Activated CD4-positive, alpha-beta T cell treated with anti-CD3 and anti-CD28 coated beads, Interleukin-2, amount 50 U/mL, for 24 hours (primary cell): ENCODE data around the gene FADS2.

Experiments used
- DNase-seq, 2 donors: peaks; one replicate each; pipeline ENCODE4 v3.0.0-alpha.2; 2020; ENCODE audit warnings: low read depth in 1 of 2, low spot score in 1 of 2

Gene FADS2

DNA sequence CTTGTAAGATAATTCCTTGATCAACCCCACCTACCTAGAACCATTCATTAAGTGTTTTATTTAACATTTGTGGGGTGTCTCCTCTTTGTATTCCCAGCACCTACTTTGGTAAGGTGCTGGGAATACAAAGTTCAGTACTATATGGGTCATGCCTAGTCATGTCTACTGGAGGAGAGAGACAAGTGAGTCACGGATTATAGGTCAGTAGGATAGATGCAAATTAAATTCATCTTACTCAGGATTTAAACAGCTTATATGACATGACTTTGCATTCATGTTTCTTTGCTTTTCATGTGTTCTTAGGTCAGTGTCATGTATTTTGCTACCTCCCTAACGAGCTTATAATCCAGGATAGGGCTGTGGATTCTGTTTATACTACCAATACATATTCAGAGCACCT is 7.9 kb upstream of the FADS2 start:
- no peak for DNase-seq

DNA sequence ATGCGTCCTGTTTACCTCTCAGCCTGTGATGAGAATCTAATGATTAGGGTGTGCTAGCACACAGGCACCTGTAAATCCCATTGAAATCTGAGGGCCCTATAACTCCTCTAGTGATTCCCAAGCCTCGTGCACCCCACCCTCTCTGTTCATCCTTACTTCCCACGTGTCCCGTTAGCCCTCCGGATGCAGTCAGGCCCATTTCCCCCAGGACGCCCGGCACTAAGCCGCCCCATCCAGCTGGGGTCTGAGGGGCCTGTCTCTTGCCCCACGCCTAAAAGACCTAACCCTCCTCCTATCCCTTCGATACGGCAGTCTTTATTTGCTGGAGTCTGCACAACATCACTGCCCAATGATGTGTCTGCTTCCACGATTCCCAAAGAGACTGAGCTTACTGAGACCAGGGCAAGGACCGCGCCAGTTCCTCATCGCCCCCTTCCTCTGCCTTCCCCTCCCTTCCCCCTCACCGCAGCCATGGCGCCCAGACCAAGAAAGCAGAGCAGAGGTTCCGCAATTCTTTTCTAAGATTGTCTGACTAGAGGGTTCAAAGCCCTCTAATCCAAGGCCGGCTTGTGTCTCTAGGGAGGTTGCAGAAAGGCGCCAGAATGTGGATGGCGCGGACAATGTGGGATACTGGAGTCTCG is 1.1 kb upstream of the FADS2 start:
- no peak for DNase-seq

DNA sequence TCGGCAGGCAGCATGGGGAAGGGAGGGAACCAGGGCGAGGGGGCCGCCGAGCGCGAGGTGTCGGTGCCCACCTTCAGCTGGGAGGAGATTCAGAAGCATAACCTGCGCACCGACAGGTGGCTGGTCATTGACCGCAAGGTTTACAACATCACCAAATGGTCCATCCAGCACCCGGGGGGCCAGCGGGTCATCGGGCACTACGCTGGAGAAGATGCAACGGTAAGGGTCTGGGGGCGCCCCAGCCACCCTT is 204 bp downstream of the FADS2 start:
- no peak for DNase-seq

DNA sequence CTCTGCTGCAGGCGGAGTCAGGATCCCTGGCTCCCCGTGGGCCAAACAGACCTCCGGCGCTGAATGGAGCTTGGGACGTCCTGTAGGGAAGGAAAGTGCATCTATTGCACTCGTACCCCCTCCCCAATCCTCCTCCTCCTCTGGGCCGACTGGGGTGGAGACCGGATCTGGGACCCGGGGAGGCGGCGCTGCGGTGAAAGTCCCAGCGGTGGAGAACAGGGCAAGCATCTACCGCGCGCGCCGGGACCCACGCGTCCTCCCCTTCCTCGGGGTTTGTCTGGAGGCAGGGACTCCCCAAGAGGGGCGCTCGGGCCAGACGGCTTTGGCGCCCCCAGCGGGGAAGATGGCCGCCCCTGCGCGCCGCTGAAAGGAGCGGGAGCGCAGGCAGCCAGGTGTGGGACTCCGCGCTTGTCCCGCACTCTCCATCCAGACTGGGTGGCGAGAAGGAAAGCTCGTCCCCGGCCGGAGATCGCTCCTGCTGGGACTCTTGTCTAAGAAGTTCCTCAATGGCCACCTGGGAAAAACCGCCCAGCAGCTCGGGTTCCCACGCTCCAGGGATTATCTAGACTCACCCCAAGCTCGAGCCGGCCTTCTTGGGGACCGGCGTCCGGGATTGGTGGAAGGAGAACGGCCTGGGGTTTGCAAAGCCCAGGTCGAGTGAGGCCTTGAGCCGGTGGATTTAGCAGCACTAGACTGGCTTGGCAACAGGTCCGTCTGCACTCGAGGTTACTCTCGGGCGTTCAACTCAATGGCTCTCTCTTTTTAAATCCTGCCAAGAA is 718 bp downstream of the FADS2 start:
- no peak for DNase-seq

DNA sequence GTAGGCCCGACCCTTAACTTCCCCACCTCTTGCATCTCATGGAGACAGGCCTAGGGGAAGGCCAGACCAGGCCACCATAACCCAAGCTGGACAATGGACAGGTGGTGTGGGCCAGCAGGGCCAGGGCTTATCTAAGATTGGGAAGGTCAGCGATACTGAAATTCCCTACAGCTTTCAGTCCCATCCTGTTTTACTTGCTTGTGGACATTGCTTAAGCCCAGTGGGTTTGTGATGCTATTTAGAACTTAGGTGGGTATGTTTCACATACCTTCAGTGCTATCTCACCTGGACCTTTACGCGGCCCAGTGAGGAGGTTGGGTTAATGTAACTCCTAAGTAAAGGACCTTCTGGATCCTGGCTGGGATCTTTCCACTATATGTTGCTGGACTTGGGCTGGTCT is 1.7 kb downstream of the FADS2 start:
- no peak for DNase-seq

DNA sequence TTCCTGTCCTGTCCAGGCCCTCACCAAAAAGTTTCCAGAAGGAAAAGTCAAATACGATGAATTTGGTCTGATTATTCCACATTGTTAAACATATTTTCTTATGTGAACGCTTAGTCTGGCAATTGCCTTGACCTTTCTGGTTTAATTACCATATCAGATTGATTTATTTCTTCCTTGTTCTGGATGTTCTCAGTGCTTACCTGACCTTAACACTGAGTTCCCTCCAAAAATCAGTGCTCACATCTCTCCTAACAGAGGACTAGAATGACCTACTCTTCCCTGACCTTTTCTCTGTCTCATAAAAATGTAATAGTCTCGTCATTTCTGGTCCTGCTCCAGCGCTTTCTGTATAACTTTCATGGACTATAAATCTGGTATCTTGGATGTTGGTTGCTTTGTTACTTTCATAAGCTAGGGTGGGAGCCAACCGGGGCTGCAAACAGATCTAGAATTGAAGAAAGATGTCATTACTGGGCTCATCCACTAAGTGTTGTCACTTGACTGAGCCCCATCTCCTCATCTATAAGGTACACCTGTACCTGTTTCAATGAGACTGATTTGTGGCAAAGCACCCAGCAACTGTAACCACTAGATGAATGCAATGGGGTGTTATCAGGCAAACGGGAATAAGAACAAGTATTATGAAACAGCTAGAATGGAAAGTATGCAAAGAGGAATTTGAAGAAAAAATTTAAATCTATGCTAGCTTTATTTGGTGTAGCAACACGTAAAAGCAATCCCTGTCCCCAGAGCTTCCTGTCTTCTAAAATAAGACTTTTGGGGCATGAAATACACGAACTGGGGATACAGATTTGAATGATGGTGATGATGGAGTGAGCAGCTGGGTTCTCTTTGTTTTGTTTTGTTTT is 2.4 kb downstream of the FADS2 start:
- no peak for DNase-seq

DNA sequence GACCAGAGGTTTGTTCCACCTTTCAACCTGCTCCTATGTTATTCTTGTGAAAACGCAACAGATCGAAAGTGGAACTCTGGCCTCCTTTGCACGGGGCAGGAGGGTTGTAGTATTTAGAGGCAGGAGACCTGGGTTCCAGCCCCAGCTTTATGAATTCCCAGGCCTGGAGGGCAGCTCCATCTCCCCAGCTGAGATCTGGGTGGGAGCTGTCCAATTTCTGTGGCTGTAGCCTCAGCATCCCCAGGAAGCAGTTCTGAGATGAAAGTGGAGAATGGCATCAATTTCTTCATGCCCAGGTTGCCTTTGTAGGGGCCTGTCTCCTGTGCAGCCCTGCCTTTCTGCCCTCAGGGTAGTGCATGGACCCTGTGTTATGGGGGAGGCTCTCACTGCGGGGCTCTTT is 4.1 kb downstream of the FADS2 start:
- no peak for DNase-seq

DNA sequence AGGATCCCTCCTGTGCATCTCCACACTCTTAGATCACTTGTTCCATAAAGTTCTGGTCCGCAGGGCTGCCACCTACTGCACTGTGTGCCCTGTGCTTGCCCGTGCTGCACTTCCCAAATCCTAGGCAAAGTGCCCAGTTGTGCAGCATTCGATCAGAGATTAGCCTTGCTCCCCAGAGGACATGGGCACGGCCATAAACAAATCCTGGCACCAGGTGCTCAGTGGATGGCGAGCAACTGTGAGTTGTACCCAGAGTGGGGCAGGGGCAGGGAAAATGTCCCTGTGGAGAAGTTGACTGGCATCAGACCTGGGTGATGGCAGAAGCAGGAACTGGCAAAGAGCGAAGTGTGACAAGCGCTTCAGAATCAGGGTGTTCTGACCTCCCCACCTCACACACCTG is 4.7 kb downstream of the FADS2 start:
- DNase-seq: no peak

DNA sequence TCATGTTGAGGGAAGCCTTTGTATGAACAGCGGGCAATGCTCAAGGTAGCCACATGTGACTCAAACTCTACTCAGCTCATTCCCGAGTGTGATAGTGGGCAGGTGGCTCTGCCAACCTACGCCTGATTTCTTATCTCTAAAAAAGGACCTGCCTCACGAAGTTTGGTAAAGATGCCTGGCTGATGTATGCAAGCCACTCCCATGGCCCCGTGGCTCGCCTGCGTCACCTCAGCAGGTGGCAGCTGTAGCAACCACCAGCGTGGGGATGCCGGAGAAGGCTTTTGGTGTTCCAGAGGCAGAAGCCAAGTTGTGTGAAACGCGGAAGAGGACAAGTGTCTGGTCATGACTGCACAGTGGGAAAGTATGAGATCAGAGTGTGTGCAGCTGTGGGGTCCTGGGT is 5.4 kb downstream of the FADS2 start:
- DNase-seq: no peak

DNA sequence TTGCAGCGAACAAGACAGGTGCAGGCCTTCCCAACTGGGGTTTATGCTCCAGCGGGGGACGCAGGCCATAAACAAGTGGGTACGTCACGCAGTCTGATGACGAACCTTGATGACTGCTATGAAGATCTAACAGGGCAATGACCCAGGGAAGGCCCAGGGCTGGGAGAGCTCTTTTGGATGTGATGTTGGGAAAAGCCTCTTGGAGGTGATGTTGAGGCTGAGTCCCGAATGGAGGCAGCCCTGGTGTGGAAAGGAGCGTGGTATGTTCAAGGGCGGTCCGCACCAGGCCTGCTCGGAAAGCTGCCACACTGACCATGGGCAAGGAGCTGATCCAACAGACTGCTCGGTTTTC is 5.8 kb downstream of the FADS2 start:
- DNase-seq: no peak

DNA sequence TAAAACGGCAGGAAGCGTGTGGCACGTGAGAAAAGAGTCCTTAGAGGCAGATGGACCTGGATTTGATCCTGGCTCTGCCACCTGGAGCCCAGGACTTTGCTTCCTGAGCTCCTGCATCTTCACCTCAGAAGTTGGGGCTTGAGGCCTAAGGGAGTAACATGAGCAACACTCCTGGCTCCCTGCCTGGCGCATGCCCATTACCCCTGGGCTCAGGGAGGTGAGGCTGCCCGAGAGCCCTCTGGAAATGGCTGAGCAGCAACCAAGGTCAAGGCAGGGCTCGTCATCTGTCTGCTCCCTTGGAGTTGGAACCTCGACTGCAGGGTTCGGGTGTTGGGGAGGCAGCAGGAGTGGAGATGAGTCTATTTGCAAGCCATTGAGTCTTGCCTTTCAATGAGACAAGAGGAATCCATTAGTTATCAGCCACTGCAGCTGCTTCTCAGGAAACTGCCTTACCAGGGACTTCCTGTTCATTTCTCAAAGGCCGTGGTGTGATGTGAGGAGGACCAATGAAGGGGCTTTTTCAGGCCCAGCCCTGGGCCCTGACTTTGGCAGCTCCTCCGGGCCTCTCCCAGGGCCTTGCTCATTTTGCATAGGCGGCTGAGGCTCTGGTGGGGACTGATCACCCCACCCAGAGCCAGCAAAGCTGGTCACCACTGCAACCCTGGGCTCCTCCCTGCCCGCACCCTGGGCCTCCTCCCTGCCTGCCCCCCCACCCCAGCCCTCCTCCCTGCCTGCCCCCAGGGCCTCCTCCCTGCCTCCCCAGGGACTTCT is 6.4 kb downstream of the FADS2 start:
- DNase-seq: no peak

DNA sequence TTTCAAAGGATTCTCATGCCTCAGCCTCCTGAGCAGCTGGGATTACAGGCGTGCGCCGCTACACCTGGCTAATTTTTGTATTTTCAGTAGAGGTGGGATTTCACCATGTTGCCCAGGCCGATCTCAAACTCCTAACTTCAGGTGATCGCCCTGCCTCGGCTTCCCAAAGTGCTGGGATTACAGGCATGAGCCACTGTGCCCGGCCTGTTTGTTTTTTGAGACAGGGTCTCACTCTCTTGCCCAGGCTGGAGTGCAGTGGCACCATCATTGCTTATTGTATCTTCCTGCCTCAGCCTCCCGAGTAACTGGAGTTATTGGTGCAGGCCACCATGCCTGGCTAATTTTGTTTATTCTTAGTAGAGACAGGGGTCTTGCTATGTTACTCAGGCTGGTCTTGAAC is 8.1 kb downstream of the FADS2 start:
- no peak for DNase-seq

DNA sequence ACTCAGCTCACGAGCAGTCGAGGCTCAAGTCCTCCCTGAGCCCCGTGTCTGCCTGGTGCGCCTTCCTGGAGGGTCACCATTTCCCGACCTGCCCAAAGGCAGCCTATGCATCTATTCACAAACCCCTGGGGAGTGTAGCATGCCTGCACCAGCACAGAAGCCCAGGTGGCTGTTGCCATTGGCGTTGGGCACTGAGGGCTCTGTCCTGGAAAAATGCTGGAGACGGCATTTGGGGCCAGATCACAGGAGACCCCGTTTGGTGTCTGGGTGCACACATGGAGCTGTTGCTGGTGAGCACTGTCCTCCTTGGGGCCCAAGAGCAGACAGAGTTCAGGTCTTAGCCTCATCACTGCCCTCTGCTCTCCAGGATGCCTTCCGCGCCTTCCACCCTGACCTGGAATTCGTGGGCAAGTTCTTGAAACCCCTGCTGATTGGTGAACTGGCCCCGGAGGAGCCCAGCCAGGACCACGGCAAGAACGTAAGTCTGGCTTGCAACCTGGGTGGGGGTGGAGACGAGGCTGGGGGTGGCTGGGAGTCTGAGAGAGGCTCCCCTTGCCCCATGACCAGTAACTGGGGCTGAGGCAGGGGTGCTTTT is 9.4 kb downstream of the FADS2 start:
- DNase-seq: no peak

DNA sequence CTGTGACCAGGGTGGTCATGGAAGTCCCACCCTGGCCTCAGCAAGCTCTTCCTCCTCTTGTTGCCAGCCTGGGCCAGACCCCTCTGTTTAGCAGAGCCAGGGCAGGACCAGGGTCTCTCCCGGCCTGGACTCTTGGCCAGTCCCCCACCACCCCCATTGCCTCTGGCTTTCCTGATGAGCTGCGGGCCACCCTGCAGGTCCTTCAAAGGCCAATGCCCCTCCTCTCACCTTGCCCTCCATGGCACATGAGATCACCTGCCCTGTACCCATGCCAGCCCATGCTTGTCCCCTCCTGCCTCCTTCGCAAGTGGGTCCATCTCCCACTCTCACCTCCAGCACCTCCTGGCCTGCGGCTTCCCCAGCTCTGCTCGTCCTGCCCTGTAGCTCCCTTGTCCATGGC is 10.4 kb downstream of the FADS2 start:
- DNase-seq: no peak

DNA sequence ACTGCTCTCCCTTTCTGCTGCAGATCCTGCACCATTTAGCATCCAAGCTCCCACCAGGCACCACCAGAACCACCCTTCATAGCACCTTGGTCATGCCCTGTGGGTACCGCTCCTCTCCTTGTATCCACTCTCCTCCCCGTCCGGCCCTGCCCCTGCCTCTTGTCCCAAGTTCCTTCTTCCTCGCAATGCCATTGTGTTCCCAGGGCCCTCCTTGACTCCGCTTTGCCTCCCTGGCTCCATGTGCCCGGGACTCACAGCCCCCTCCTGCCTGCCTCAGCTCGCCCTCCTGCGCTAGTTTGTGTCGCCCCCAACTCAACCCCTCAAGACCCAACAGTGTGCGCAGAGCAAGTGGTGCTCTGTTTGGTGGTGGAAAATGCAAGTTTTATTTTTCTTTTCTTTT is 10.8 kb downstream of the FADS2 start:
- DNase-seq: no peak

DNA sequence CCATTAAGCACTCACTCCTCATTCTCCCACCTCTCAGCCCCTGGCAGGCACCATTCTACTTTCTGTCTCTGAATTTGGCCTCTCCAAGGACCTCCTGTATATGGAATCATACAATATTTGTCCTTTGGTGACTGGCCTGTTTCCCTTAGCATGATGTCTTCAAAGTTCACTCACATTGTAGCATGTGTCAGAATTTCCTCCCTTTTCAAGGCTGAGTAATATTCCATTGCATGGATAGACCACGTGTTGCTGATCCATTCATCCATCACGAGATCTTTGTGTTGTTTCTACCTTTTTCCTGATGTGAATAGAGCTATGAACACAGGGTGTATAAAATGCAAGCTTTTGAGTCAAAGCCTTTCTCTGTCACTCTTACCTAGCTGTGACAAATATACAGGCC is 11.6 kb downstream of the FADS2 start:
- no peak for DNase-seq

DNA sequence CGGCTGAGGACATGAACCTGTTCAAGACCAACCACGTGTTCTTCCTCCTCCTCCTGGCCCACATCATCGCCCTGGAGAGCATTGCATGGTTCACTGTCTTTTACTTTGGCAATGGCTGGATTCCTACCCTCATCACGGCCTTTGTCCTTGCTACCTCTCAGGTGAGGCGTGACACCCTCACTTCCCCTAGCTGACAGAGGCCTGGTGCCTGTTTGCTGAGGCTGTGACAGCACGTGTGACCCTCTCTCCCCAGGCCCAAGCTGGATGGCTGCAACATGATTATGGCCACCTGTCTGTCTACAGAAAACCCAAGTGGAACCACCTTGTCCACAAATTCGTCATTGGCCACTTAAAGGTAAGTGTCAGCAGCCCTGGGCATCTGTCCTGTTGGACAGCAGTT is 12.3 kb downstream of the FADS2 start:
- DNase-seq: no peak

DNA sequence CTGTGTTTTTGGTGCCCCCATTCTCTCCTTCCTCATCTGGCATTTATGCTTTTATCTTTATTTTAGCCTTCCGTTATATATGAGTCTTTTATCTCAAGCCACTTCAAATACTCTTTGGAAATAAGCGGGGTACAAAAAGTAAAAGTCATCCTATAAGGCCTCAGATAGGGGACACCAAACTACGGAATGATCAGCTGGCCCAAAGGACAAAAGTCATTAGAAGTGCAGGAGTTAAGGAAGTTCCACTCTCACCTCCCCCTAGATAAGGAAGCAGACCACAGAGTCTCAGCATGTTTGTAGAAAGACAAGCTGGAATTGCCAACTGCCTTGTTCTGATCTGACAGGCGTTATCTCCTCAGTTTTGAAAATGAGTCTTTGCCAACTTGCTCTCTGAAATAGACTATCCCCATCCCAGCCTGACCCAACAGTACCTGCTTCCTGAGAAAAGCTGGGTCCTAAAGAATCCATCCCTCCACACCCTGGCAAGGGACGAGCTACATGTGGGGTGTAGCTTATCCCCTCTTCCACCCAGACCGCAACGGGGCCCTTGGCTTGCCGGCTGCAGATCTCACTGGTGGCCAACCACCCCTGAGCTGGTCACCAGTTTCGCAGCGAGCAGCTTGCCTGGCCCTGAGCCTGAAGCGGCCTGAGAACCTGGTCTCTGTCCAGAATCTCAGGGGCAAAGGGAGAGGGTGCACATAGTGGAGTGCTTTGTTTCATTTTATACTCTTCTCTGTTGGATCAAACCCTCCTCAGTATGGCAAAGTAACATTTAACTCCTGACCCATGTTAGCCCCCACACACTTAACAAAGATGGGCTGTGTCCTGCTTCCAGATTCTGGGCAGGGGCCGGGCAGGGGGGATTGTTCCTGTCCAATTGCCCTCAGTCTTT is 13.8 kb downstream of the FADS2 start:
- DNase-seq: no peak

DNA sequence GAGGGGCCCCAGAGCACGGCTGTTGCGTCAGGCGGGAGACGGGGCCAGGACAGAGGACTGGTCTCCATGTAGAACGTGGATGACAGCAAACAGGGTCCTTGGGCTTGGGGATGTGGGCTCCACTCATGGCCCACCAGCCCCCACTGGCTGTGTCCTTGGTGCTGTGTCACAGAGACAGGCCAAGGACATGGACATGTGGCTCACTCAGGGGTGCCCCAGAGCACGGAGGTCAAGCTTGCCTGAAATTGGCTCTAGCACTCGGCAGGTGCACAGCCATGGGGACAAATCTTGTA is 14.4 kb downstream of the FADS2 start:
- DNase-seq: no peak

DNA sequence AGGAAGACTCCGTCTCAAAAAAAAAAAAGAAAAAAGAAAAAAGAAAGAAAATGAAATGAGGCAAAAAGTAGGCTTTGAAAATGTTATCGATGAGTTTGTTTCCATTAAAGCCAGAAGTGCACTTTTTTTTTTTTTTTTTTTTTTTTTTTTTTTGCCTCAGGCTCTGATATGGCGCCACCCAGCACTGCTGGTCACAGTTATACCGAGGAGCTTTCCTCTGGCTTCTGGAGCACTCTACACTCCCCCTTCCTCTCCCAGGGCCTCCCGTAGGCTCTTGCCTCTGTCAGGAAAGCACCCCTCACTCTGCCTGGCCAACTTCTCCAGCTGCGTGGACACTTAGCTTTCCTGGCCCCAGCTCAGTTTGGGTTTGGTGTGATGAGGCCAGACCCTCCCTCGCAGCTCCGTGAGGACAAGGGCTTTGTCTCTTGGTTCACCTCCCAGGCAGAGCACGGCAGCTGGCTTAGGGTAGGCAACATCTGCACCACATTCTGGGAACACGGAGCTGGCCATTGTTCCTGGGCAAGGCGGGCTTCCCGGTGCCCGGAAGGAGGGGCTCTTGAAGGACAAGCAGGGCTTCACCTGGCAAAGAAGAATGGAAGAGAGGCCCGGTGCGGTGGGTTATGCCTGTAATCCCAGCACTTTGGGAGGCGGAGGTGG is 16.9 kb downstream of the FADS2 start:
- DNase-seq: no peak
